CD4-positive, alpha-beta memory T cell (primary cell): ENCODE results near the gene NEGR1. TPM values are rescaled to one million over a fixed set of nuclear protein-coding genes. Genes with fewer than 3 reads are reported as not detected.

Experiments used
- CTCF ChIA-PET: fragments of 350-600 bp; sonication (Branson Sonifier 250); formaldehyde crosslinking; loops from one replicate; lab custom pipeline; 2021; ENCODE audit warnings: inconsistent platforms; ENCODE audit not compliant: partially characterized antibody; lab: Charles Lee
- POLR2A ChIA-PET: fragments of 350-600 bp; sonication (Branson Sonifier 250); formaldehyde crosslinking; loops from one replicate; lab custom pipeline; 2021; ENCODE audit not compliant: partially characterized antibody; lab: Charles Lee
- DNase-seq, 5 donors: peaks; one replicate each; pipeline versions ENCODE4 v3.0.0 to v3.0.0-alpha.2; 2020 to 2022; ENCODE audit warnings: mixed read lengths in 1 of 5
- H3K27ac ChIP-seq: one replicate; pipeline ENCODE4 v1.7.0; 2013; ENCODE audit warnings: low read depth, low read length
- H3K27me3 ChIP-seq: 2 replicates; pipeline ENCODE4 v1.7.0; 2013; ENCODE audit warnings: mild to moderate bottlenecking, low read length, moderate library complexity; ENCODE audit not compliant: insufficient read depth
- H3K36me3 ChIP-seq: 2 replicates; pipeline ENCODE4 v1.7.0; 2013; ENCODE audit warnings: mild to moderate bottlenecking, low read length, moderate library complexity; ENCODE audit not compliant: insufficient read depth
- H3K4me1 ChIP-seq: 2 replicates; pipeline ENCODE4 v1.7.0; 2013; ENCODE audit warnings: mild to moderate bottlenecking, low read length, moderate library complexity; ENCODE audit not compliant: insufficient read depth
- H3K4me3 ChIP-seq, 2 donors: one replicate each; pipeline ENCODE4 v1.7.0; 2013; ENCODE audit warnings: low read length in 2 of 2, mild to moderate bottlenecking in 1 of 2
- H3K9me3 ChIP-seq, 2 donors: one replicate each; pipeline ENCODE4 v1.7.0; 2013; ENCODE audit warnings: low read length in 2 of 2, control low read depth in 1 of 2; ENCODE audit not compliant: control insufficient read depth in 1 of 2
- H3K27ac Mint-ChIP-seq, 7 donors: one replicate each; pipeline ENCODE4 v1.8.0; 2020 to 2021; ENCODE audit warnings: mixed read lengths in 7 of 7, mild to moderate bottlenecking in 6 of 7, inconsistent platforms in 3 of 7, moderate library complexity in 3 of 7
- H3K27me3 Mint-ChIP-seq, 2 donors: one replicate each; pipeline ENCODE4 v1.8.0; 2020 to 2021; ENCODE audit warnings: mixed read lengths in 2 of 2
- H3K36me3 Mint-ChIP-seq, 2 donors: one replicate each; pipeline ENCODE4 v1.8.0; 2020 to 2021; ENCODE audit warnings: mixed read lengths in 2 of 2, inconsistent platforms in 1 of 2, mild to moderate bottlenecking in 1 of 2
- H3K4me1 Mint-ChIP-seq, 4 donors: one replicate each; pipeline ENCODE4 v1.8.0; 2020 to 2021; ENCODE audit warnings: mixed read lengths in 4 of 4, mild to moderate bottlenecking in 1 of 4
- H3K4me3 Mint-ChIP-seq, 8 donors: one replicate each; pipeline ENCODE4 v1.8.0; 2020 to 2021; ENCODE audit warnings: mixed read lengths in 8 of 8, mild to moderate bottlenecking in 7 of 8, moderate library complexity in 6 of 8, inconsistent platforms in 3 of 8
- H3K9me3 Mint-ChIP-seq, 8 donors: one replicate each; pipeline ENCODE4 v1.8.0; 2020 to 2021; ENCODE audit warnings: mixed read lengths in 8 of 8, mild to moderate bottlenecking in 5 of 8, inconsistent platforms in 3 of 8, moderate library complexity in 1 of 8
- intact Hi-C: fragments of 100-400 bp; cut with micrococcal nuclease; formaldehyde crosslinking; loops from one replicate; pipeline ENCODE4 v1.15.1; 2023
- polyA plus RNA-seq, 2 donors: library from polyadenylated mRNA; unstranded; fragments of 300-500 nt; fragmentation: Illumina TruSeq; gene quantifications; one replicate each; pipeline ENCODE4 v1.2.3, GENCODE V29; 2021
- total RNA-seq, 2 experiments: library from RNA; stranded (reverse); gene quantifications; one replicate each; pipeline ENCODE4 v1.2.3, GENCODE V29; 2021

The NEGR1 gene
- total and polyA plus RNA-seq, 4 experiments from 2014 or later: not detected

DNA sequence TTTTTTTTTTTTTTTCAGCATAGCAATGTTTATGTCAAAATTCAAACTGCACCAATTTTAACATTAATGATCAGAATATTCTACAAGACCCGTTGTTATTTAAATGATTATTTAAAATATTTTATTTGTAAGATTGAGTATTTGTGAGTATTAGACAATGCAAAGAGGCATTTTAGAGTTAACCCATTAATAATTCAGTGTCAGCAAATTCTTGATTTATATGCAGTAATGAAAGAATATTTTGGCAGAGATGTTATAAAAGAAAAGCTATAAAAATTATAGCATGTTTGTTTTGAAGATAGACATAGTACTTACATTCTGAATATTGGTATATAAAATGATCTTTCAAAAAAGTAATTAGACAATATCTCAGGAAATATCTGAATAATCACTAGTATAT is 932.0 kb downstream of the NEGR1 start:
- H3K4me1 Mint-ChIP-seq: no peaks in the 10 kb centered on the region
- H3K36me3 Mint-ChIP-seq: no peaks in the 10 kb centered on the region
- no peaks in the 10 kb centered on the region for H3K27me3 ChIP-seq
- POLR2A ChIA-PET: no interaction called here
- no peak overlapping the region for H3K27ac ChIP-seq
- H3K9me3 Mint-ChIP-seq: peaks cover 2 to 19% (median 6%) of the 10 kb centered on the region in 8 donors
- H3K36me3 ChIP-seq: no peaks in the 10 kb centered on the region
- CTCF ChIA-PET: interaction anchor here (0.6 kb wide), 1 partner anchor 9 kb away, joined by 3 read pairs; no protein-coding TSS in a partner anchor
- H3K27me3 Mint-ChIP-seq: no peaks in the 10 kb centered on the region
- intact Hi-C loops: no loop called here
- no peaks in the 10 kb centered on the region for H3K4me1 ChIP-seq
- no peak overlapping the region for H3K27ac Mint-ChIP-seq
- H3K4me3 ChIP-seq: no peak overlapping the region
- no peak for DNase-seq
- no peaks in the 10 kb centered on the region for H3K9me3 ChIP-seq
- no peak overlapping the region for H3K4me3 Mint-ChIP-seq
